Calu3 (cell line): ENCODE data around the gene GATAD2B. TPM values are rescaled to one million over a fixed set of nuclear protein-coding genes. Genes with fewer than 3 reads are reported as not detected.

ENCODE experiments used
- BruUV-seq: library from RNA; stranded (reverse); fragments of 400-500 nt; replicated peaks from 2 replicates; lab custom pipeline; 2021; lab: Mats Ljungman, UMichigan
- CTCF ChIA-PET: fragments of 300-600 bp; sonication (Branson Sonifier 250); formaldehyde crosslinking; loops from one replicate; lab custom pipeline; 2022; ENCODE audit warnings: antibody characterized with exemption; lab: Charles Lee
- DNase-seq: peaks from one replicate; pipeline ENCODE4 v3.0.0; 2022
- H3K27ac Mint-ChIP-seq: one replicate; pipeline ENCODE4 v1.8.0; 2022; ENCODE audit warnings: mixed read lengths; ENCODE audit not compliant: unreplicated experiment
- H3K27me3 Mint-ChIP-seq: one replicate; pipeline ENCODE4 v1.8.0; 2022; ENCODE audit warnings: mixed read lengths; ENCODE audit not compliant: unreplicated experiment
- H3K36me3 Mint-ChIP-seq: one replicate; pipeline ENCODE4 v1.8.0; 2022; ENCODE audit warnings: mild to moderate bottlenecking, moderate library complexity, mixed read lengths; ENCODE audit not compliant: insufficient read depth, unreplicated experiment
- H3K4me1 Mint-ChIP-seq: one replicate; pipeline ENCODE4 v1.8.0; 2022; ENCODE audit warnings: mild to moderate bottlenecking, low read depth, mixed read lengths; ENCODE audit not compliant: unreplicated experiment
- H3K4me3 Mint-ChIP-seq: one replicate; pipeline ENCODE4 v1.8.0; 2022; ENCODE audit warnings: mild to moderate bottlenecking, low read depth, moderate library complexity, mixed read lengths; ENCODE audit not compliant: unreplicated experiment
- H3K9me3 Mint-ChIP-seq: one replicate; pipeline ENCODE4 v1.8.0; 2022; ENCODE audit warnings: low read depth, mixed read lengths; ENCODE audit not compliant: unreplicated experiment
- CTCF ChIP-seq: fragments of 200-600 bp; IDR thresholded peaks from one replicate; pipeline ENCODE4 v1.8.0; 2022; ENCODE audit warnings: antibody characterized with exemption; ENCODE audit not compliant: unreplicated experiment
- intact Hi-C: fragments of 100-400 bp; cut with micrococcal nuclease; formaldehyde crosslinking; loops from one replicate; pipeline ENCODE4 v1.10.0; 2022; ENCODE audit not compliant: unreplicated experiment
- total RNA-seq: library from RNA; stranded (reverse); gene quantifications from 2 replicates; pipeline ENCODE4 v1.2.3, GENCODE V29; 2022

Gene GATAD2B
- total RNA-seq, 1 experiment from 2014 or later, result 62.5 TPM

GRCh38 chr1:153800516-153800915 lies 122.3 kb downstream of the GATAD2B start:
- intact Hi-C loops, result no loop called here
- H3K4me3 Mint-ChIP-seq, result no peak overlapping the region
- peaks cover 12% of the 10 kb centered on the region for H3K36me3 Mint-ChIP-seq
- H3K27ac Mint-ChIP-seq, result no peak overlapping the region
- TF ChIP-seq CTCF, result no peak
- CTCF ChIA-PET, result interaction anchor here (1.4 kb wide), 1 partner anchor 146 kb away, joined by 3 read pairs; the partner anchor contains the start of gene DENND4B
- H3K9me3 Mint-ChIP-seq, result no peaks in the 10 kb centered on the region
- BruUV-seq, result no TSS peak
- DNase-seq, result no peak
- H3K27me3 Mint-ChIP-seq, result no peaks in the 10 kb centered on the region
- no peaks in the 10 kb centered on the region for H3K4me1 Mint-ChIP-seq

- Mint-ChIP-seq H3K9me3 (no peaks in the 10 kb centered on the region), H3K4me3 (no peak overlapping the region), H3K36me3 (peaks cover 15% of the 10 kb centered on the region), H3K27ac (no peak overlapping the region), H3K4me1 (no peaks in the 10 kb centered on the region), H3K27me3 (peaks cover 5% of the 10 kb centered on the region)
- intact Hi-C loops, result no loop called here
- DNase-seq, result no peak
- BruUV-seq, result no TSS peak
- CTCF ChIA-PET, result no interaction called here
- no peak for TF ChIP-seq CTCF
These were observed 123.0 kb downstream of the GATAD2B start for GRCh38 chr1:153799566-153800465.

GRCh38 chr1:153799016-153799415 lies 123.8 kb downstream of the GATAD2B start:
- no TSS peak for BruUV-seq
- peaks cover 13% of the 10 kb centered on the region for H3K27me3 Mint-ChIP-seq
- intact Hi-C loops, result no loop called here
- CTCF ChIA-PET, result no interaction called here
- no peak overlapping the region for H3K27ac Mint-ChIP-seq
- no peak for TF ChIP-seq CTCF
- peaks cover 15% of the 10 kb centered on the region for H3K36me3 Mint-ChIP-seq
- no peak for DNase-seq
- H3K4me1 Mint-ChIP-seq, result no peaks in the 10 kb centered on the region
- no peaks in the 10 kb centered on the region for H3K9me3 Mint-ChIP-seq
- no peak overlapping the region for H3K4me3 Mint-ChIP-seq

GRCh38 chr1:153798468-153798780 lies 124.3 kb downstream of the GATAD2B start:
- intact Hi-C loops, result no loop called here
- H3K27ac Mint-ChIP-seq, result no peak overlapping the region

More at GRCh38 chr1:153798468-153798780, 124.3 kb downstream of the GATAD2B start:
- Mint-ChIP-seq H3K9me3 (no peaks in the 10 kb centered on the region), H3K36me3 (peaks cover 10% of the 10 kb centered on the region), H3K27me3 (peaks cover 13% of the 10 kb centered on the region), H3K4me3 (no peak overlapping the region), H3K4me1 (no peaks in the 10 kb centered on the region)
- DNase-seq, result no peak
- no TSS peak for BruUV-seq
- no peak for TF ChIP-seq CTCF
- CTCF ChIA-PET, result interaction anchor here (0.6 kb wide), 1 partner anchor 15 kb away, joined by 4 read pairs; no protein-coding TSS in a partner anchor
